Measurements from ENCODE around the gene MARCHF4.

Gene MARCHF4

DNA sequence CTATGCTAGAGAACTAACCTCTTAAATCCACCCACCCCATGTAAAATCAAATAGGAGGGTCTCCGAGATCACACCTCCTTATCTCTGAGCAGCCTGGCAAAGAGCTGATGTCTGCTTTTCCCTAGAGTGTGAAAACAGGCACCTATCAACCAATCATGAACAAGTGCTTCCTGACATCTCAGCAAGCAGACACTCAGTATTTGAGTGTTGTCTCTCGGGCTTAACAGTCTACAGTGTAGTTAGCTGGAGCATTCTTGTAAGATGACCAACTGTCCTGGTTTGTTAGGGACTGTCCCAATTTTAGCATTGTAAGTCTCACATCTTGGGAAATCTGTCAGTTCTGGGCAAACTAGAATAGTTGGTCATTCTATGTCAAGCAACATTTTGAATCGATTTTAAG is 26.4 kb downstream of the MARCHF4 start:
- ChIA-PET CTCF (interaction anchor here (0.5 to 0.9 kb wide), 2 partner anchors 18 to 63 kb away, joined by 3 read pairs; no protein-coding TSS in a partner anchor), POLR2A (interaction anchor here (0.6 kb wide), 1 partner anchor 17 kb away, joined by 5 read pairs; no protein-coding TSS in a partner anchor)
- no peaks in the 10 kb centered on the region; the same call in 1 of the 2 replicates for H3K4me1 ChIP-seq (ENCODE audit: control insufficient read depth, insufficient read depth, low read length)
- no peak overlapping the region for H3K4me3 ChIP-seq (ENCODE audit: low read depth, low read length)
- H3K27ac ChIP-seq (ENCODE audit: extremely low read depth, low read depth, low read length): no peak overlapping the region
- H3K9me3 ChIP-seq (ENCODE audit: control insufficient read depth, insufficient read depth, low read depth, low read length): no peaks in the 10 kb centered on the region
- H3K36me3 ChIP-seq (ENCODE audit: control insufficient read depth in 2 of 2, insufficient read depth in 1 of 2, low read length in 2 of 2): no peaks in the 10 kb centered on the region
- TF ChIP-seq ZBTB1 (tag by site-specific recombination; IDR thresholded peaks at IDR 0.05) (no peak), ZBTB48 (tag by site-specific recombination; IDR thresholded peaks at IDR 0.05) (no peak), ZNF621 (tag by site-specific recombination; IDR thresholded peaks at IDR 0.05) (no peak), ZNF19 (tag by site-specific recombination; IDR thresholded peaks at IDR 0.05; ENCODE audit: low read depth) (no peak), ZNF391 (tag by site-specific recombination; IDR thresholded peaks at IDR 0.05; ENCODE audit: borderline replicate concordance, low read depth) (no peak), GLIS2 (tag by site-specific recombination; IDR thresholded peaks at IDR 0.05) (no peak), ZNF623 (tag by site-specific recombination; IDR thresholded peaks at IDR 0.05) (no peak), ZNF132 (tag by site-specific recombination; IDR thresholded peaks at IDR 0.05; ENCODE audit: borderline replicate concordance) (no peak), OVOL3 (tag by site-specific recombination; IDR thresholded peaks at IDR 0.05) (no peak), ZNF529 (tag by site-specific recombination; IDR thresholded peaks at IDR 0.05; ENCODE audit: insufficient replicate concordance) (no peak)
- TF ChIP-seq, protein P1, sequence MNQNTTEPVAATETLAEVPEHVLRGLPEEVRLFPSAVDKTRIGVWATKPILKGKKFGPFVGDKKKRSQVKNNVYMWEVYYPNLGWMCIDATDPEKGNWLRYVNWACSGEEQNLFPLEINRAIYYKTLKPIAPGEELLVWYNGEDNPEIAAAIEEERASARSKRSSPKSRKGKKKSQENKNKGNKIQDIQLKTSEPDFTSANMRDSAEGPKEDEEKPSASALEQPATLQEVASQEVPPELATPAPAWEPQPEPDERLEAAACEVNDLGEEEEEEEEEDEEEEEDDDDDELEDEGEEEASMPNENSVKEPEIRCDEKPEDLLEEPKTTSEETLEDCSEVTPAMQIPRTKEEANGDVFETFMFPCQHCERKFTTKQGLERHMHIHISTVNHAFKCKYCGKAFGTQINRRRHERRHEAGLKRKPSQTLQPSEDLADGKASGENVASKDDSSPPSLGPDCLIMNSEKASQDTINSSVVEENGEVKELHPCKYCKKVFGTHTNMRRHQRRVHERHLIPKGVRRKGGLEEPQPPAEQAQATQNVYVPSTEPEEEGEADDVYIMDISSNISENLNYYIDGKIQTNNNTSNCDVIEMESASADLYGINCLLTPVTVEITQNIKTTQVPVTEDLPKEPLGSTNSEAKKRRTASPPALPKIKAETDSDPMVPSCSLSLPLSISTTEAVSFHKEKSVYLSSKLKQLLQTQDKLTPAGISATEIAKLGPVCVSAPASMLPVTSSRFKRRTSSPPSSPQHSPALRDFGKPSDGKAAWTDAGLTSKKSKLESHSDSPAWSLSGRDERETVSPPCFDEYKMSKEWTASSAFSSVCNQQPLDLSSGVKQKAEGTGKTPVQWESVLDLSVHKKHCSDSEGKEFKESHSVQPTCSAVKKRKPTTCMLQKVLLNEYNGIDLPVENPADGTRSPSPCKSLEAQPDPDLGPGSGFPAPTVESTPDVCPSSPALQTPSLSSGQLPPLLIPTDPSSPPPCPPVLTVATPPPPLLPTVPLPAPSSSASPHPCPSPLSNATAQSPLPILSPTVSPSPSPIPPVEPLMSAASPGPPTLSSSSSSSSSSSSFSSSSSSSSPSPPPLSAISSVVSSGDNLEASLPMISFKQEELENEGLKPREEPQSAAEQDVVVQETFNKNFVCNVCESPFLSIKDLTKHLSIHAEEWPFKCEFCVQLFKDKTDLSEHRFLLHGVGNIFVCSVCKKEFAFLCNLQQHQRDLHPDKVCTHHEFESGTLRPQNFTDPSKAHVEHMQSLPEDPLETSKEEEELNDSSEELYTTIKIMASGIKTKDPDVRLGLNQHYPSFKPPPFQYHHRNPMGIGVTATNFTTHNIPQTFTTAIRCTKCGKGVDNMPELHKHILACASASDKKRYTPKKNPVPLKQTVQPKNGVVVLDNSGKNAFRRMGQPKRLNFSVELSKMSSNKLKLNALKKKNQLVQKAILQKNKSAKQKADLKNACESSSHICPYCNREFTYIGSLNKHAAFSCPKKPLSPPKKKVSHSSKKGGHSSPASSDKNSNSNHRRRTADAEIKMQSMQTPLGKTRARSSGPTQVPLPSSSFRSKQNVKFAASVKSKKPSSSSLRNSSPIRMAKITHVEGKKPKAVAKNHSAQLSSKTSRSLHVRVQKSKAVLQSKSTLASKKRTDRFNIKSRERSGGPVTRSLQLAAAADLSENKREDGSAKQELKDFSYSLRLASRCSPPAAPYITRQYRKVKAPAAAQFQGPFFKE (tag by site-specific recombination; IDR thresholded peaks at IDR 0.05; ENCODE audit: borderline replicate concordance): no peak
- TF ChIP-seq, protein P2, sequence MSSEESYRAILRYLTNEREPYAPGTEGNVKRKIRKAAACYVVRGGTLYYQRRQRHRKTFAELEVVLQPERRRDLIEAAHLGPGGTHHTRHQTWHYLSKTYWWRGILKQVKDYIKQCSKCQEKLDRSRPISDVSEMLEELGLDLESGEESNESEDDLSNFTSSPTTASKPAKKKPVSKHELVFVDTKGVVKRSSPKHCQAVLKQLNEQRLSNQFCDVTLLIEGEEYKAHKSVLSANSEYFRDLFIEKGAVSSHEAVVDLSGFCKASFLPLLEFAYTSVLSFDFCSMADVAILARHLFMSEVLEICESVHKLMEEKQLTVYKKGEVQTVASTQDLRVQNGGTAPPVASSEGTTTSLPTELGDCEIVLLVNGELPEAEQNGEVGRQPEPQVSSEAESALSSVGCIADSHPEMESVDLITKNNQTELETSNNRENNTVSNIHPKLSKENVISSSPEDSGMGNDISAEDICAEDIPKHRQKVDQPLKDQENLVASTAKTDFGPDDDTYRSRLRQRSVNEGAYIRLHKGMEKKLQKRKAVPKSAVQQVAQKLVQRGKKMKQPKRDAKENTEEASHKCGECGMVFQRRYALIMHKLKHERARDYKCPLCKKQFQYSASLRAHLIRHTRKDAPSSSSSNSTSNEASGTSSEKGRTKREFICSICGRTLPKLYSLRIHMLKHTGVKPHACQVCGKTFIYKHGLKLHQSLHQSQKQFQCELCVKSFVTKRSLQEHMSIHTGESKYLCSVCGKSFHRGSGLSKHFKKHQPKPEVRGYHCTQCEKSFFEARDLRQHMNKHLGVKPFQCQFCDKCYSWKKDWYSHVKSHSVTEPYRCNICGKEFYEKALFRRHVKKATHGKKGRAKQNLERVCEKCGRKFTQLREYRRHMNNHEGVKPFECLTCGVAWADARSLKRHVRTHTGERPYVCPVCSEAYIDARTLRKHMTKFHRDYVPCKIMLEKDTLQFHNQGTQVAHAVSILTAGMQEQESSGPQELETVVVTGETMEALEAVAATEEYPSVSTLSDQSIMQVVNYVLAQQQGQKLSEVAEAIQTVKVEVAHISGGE (tag by site-specific recombination; conservative IDR thresholded peaks at IDR 0.05; ENCODE audit: low read depth): no peak
- TF ChIP-seq, protein P3, sequence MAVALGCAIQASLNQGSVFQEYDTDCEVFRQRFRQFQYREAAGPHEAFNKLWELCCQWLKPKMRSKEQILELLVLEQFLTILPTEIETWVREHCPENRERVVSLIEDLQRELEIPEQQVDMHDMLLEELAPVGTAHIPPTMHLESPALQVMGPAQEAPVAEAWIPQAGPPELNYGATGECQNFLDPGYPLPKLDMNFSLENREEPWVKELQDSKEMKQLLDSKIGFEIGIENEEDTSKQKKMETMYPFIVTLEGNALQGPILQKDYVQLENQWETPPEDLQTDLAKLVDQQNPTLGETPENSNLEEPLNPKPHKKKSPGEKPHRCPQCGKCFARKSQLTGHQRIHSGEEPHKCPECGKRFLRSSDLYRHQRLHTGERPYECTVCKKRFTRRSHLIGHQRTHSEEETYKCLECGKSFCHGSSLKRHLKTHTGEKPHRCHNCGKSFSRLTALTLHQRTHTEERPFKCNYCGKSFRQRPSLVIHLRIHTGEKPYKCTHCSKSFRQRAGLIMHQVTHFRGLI (tag by site-specific recombination; IDR thresholded peaks at IDR 0.05): no peak
- TF ChIP-seq, protein P4, sequence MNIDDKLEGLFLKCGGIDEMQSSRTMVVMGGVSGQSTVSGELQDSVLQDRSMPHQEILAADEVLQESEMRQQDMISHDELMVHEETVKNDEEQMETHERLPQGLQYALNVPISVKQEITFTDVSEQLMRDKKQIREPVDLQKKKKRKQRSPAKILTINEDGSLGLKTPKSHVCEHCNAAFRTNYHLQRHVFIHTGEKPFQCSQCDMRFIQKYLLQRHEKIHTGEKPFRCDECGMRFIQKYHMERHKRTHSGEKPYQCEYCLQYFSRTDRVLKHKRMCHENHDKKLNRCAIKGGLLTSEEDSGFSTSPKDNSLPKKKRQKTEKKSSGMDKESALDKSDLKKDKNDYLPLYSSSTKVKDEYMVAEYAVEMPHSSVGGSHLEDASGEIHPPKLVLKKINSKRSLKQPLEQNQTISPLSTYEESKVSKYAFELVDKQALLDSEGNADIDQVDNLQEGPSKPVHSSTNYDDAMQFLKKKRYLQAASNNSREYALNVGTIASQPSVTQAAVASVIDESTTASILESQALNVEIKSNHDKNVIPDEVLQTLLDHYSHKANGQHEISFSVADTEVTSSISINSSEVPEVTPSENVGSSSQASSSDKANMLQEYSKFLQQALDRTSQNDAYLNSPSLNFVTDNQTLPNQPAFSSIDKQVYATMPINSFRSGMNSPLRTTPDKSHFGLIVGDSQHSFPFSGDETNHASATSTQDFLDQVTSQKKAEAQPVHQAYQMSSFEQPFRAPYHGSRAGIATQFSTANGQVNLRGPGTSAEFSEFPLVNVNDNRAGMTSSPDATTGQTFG (tag by site-specific recombination; IDR thresholded peaks at IDR 0.05; ENCODE audit: borderline replicate concordance): no peak
- TF ChIP-seq, protein P5, sequence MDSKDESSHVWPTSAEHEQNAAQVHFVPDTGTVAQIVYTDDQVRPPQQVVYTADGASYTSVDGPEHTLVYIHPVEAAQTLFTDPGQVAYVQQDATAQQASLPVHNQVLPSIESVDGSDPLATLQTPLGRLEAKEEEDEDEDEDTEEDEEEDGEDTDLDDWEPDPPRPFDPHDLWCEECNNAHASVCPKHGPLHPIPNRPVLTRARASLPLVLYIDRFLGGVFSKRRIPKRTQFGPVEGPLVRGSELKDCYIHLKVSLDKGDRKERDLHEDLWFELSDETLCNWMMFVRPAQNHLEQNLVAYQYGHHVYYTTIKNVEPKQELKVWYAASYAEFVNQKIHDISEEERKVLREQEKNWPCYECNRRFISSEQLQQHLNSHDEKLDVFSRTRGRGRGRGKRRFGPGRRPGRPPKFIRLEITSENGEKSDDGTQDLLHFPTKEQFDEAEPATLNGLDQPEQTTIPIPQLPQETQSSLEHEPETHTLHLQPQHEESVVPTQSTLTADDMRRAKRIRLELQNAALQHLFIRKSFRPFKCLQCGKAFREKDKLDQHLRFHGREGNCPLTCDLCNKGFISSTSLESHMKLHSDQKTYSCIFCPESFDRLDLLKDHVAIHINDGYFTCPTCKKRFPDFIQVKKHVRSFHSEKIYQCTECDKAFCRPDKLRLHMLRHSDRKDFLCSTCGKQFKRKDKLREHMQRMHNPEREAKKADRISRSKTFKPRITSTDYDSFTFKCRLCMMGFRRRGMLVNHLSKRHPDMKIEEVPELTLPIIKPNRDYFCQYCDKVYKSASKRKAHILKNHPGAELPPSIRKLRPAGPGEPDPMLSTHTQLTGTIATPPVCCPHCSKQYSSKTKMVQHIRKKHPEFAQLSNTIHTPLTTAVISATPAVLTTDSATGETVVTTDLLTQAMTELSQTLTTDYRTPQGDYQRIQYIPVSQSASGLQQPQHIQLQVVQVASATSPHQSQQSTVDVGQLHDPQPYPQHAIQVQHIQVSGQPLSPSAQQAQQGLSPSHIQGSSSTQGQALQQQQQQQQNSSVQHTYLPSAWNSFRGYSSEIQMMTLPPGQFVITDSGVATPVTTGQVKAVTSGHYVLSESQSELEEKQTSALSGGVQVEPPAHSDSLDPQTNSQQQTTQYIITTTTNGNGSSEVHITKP (tag by site-specific recombination; IDR thresholded peaks at IDR 0.05): no peak
- TF ChIP-seq, protein P6, sequence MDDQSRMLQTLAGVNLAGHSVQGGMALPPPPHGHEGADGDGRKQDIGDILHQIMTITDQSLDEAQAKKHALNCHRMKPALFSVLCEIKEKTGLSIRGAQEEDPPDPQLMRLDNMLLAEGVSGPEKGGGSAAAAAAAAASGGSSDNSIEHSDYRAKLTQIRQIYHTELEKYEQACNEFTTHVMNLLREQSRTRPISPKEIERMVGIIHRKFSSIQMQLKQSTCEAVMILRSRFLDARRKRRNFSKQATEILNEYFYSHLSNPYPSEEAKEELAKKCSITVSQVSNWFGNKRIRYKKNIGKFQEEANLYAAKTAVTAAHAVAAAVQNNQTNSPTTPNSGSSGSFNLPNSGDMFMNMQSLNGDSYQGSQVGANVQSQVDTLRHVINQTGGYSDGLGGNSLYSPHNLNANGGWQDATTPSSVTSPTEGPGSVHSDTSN (CRISPR knock-in tag; IDR thresholded peaks at IDR 0.05): no peak
- TF ChIP-seq, protein P7, sequence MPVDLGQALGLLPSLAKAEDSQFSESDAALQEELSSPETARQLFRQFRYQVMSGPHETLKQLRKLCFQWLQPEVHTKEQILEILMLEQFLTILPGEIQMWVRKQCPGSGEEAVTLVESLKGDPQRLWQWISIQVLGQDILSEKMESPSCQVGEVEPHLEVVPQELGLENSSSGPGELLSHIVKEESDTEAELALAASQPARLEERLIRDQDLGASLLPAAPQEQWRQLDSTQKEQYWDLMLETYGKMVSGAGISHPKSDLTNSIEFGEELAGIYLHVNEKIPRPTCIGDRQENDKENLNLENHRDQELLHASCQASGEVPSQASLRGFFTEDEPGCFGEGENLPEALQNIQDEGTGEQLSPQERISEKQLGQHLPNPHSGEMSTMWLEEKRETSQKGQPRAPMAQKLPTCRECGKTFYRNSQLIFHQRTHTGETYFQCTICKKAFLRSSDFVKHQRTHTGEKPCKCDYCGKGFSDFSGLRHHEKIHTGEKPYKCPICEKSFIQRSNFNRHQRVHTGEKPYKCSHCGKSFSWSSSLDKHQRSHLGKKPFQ (tag by site-specific recombination; IDR thresholded peaks at IDR 0.05): no peak
